A549 (cell line): ENCODE results near the gene VEZT. TPM values are rescaled to one million over a fixed set of nuclear protein-coding genes. Genes with fewer than 3 reads are reported as not detected.

ENCODE experiments used
- CHD4 ChIP-seq: fragments of 200-600 bp; sonication (generic); IDR thresholded peaks from 2 replicates; pipeline ENCODE4 v1.6.1; 2016; ENCODE audit warnings: antibody characterized with exemption, mild to moderate bottlenecking, borderline replicate concordance
- EHF ChIP-seq: fragments of 250-450 bp; sonication (Bioruptor Pico); IDR thresholded peaks from 2 replicates; pipeline ENCODE4 v1.5.0; 2020; ENCODE audit warnings: mild to moderate bottlenecking
- ESRRA ChIP-seq: fragments of 150-350 bp; IDR thresholded peaks from 2 replicates; pipeline ENCODE4 v1.6.1; 2014; ENCODE audit warnings: mild to moderate bottlenecking, low read length, borderline replicate concordance
- FOSB ChIP-seq: fragments of 250-450 bp; sonication (Bioruptor Pico); IDR thresholded peaks from 2 replicates; pipeline ENCODE4 v1.5.0; 2020; ENCODE audit warnings: mild to moderate bottlenecking, moderate library complexity
- FOSL2 ChIP-seq, 2 experiments: fragments of 450-650 bp in 1 of 2; fragments of >200 bp in 1 of 2; sonication (Bioruptor Twin) in 1 of 2; formaldehyde crosslinking; IDR thresholded peaks; 2 replicates each; pipeline versions ENCODE4 v1.5.0 to v1.6.1; 2016 to 2020; ENCODE audit warnings: mild to moderate bottlenecking in 1 of 2, moderate library complexity in 1 of 2
- GATA3 ChIP-seq: IDR thresholded peaks from 2 replicates; pipeline ENCODE4 v1.6.1; 2012; ENCODE audit warnings: borderline replicate concordance
- HOXA7 ChIP-seq: fragments of 250-450 bp; sonication (Bioruptor Pico); IDR thresholded peaks from 2 replicates; pipeline ENCODE4 v1.5.0; 2020; ENCODE audit warnings: mild to moderate bottlenecking, moderate library complexity
- HOXB5 ChIP-seq: fragments of 250-450 bp; sonication (Bioruptor Pico); IDR thresholded peaks from 2 replicates; pipeline ENCODE4 v1.5.0; 2020; ENCODE audit warnings: mild to moderate bottlenecking, moderate library complexity
- JUN ChIP-seq, 2 experiments: fragments of >200 bp; sonication (Bioruptor Twin); formaldehyde crosslinking; IDR thresholded peaks; 2 replicates in 1 of 2; 3 replicates in 1 of 2; pipeline ENCODE4 v1.6.1; 2016 to 2017
- KDM1A ChIP-seq: fragments of 200-600 bp; sonication (generic); IDR thresholded peaks from 2 replicates; pipeline ENCODE4 v1.6.1; 2016; ENCODE audit warnings: low read depth, mild to moderate bottlenecking
- MAFK ChIP-seq: fragments of 450-650 bp; IDR thresholded peaks from 2 replicates; pipeline ENCODE4 v1.6.1; 2014; ENCODE audit not compliant: partially characterized antibody
- MAZ ChIP-seq: fragments of 150-350 bp; IDR thresholded peaks from 2 replicates; pipeline ENCODE4 v1.6.1; 2014; ENCODE audit warnings: antibody characterized with exemption, low read depth, low read length, borderline replicate concordance
- NFE2L2 ChIP-seq: fragments of 150-350 bp; conservative IDR thresholded peaks from 2 replicates; pipeline ENCODE4 v1.6.1; 2014; ENCODE audit warnings: low read length
- POLR2A ChIP-seq: IDR thresholded peaks from 2 replicates; pipeline ENCODE4 v1.6.1; 2012; ENCODE audit warnings: mild to moderate bottlenecking, low read length
- RAD21 ChIP-seq, 2 experiments: fragments of >200 bp in 1 of 2; sonication (Bioruptor Twin) in 1 of 2; formaldehyde crosslinking in 1 of 2; IDR thresholded peaks in 1 of 2; conservative IDR thresholded peaks in 1 of 2; 2 replicates in 1 of 2; 3 replicates in 1 of 2; pipeline ENCODE4 v1.6.1; 2012 to 2018; ENCODE audit warnings: inconsistent platforms in 1 of 2
- RARB ChIP-seq: fragments of 250-450 bp; sonication (Bioruptor Pico); IDR thresholded peaks from 2 replicates; pipeline ENCODE4 v1.8.0; 2021; ENCODE audit warnings: mild to moderate bottlenecking, moderate library complexity
- SMC3 ChIP-seq: fragments of >200 bp; sonication (Bioruptor Twin); formaldehyde crosslinking; IDR thresholded peaks from 3 replicates; pipeline ENCODE4 v1.6.1; 2018; ENCODE audit warnings: inconsistent platforms
- TFCP2L1 ChIP-seq: fragments of 250-450 bp; sonication (Bioruptor Pico); IDR thresholded peaks from 2 replicates; pipeline ENCODE4 v1.5.0; 2021; ENCODE audit warnings: mild to moderate bottlenecking
- ZFP36 ChIP-seq: fragments of 450-650 bp; IDR thresholded peaks from 2 replicates; pipeline ENCODE4 v1.6.1; 2014; ENCODE audit warnings: borderline replicate concordance; ENCODE audit not compliant: partially characterized antibody
- ZNF302 ChIP-seq: fragments of 250-450 bp; sonication (Bioruptor Pico); IDR thresholded peaks from 2 replicates; pipeline ENCODE4 v1.9.0; 2021; ENCODE audit warnings: inconsistent platforms, mild to moderate bottlenecking, moderate library complexity
- ZSCAN20 ChIP-seq: fragments of 250-450 bp; sonication (Bioruptor Pico); IDR thresholded peaks from 2 replicates; pipeline ENCODE4 v1.8.0; 2022; ENCODE audit warnings: mild to moderate bottlenecking, moderate library complexity
- polyA plus RNA-seq, 4 experiments: library from polyadenylated mRNA; depleted of rRNA in 3 of 4; stranded (reverse); fragments of >200 nt; fragmentation: RNase III in 1 of 4; extraction: RNeasy Plus Mini Kit Qiagen cat#74134 plus additional on column Dnase treatment in 1 of 4; gene quantifications; 2 replicates in 3 of 4; 3 replicates in 1 of 4; pipeline ENCODE4 v1.2.3, GENCODE V29; 2011 to 2017
- TF ChIP-seq, protein P1 (sequence below): fragments of 250-450 bp; sonication (Bioruptor Pico); IDR thresholded peaks from 2 replicates; pipeline ENCODE4 v1.5.0; 2020; ENCODE audit warnings: low read depth, mild to moderate bottlenecking, moderate library complexity
- TF ChIP-seq, protein P2 (sequence below): fragments of >200 bp; sonication (Bioruptor Twin); formaldehyde crosslinking; IDR thresholded peaks from 3 replicates; pipeline ENCODE4 v1.6.1; 2016
- TF ChIP-seq, protein P3 (sequence below): IDR thresholded peaks from 2 replicates; pipeline ENCODE4 v1.6.1; 2012
- TF ChIP-seq, protein P4 (sequence below): IDR thresholded peaks from 2 replicates; pipeline ENCODE4 v1.6.1; 2012
- TF ChIP-seq, protein P5 (sequence below): fragments of >200 bp; sonication (Bioruptor Twin); formaldehyde crosslinking; IDR thresholded peaks from 3 replicates; pipeline ENCODE4 v1.5.1; 2016

The VEZT gene
- polyA plus RNA-seq, 2 of the 4 experiments (the other 2 are of a cell fraction) = 87.1 to 259 TPM

DNA sequence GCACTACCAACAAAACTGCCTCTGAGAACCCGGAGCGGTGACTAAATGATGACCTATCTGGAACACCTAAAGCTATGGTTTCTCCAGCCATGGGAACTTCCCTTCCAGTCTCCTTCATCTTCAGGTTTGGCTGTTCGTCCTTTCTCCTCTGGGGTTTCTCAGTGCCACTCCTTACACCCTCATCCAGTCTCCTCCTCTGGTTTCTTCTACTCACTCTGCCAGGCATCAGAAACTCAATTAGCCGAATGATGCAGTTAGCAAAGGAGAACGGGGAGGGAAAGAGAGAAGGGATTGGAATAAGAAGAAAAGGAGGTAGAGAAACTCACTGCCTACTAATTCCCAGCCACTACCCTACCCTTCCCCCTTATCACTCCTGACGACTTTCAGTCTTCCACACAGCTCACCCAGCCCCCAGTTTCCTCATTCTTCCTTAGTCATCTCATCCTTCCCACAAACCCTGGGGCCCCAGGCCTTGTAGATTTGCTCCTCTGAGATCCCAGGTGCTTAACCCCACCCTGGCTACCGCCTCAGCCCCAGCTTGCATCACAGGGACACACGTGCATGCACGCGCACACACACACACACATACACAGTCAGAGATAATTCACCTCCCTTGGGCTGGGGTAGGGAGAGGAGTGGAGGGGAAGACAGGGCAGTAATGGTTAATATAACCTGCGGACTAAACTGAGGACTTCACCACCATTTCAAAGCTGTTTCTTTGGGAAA lies 13.3 kb upstream of the VEZT start (continued):
- TF ChIP-seq, protein P1, sequence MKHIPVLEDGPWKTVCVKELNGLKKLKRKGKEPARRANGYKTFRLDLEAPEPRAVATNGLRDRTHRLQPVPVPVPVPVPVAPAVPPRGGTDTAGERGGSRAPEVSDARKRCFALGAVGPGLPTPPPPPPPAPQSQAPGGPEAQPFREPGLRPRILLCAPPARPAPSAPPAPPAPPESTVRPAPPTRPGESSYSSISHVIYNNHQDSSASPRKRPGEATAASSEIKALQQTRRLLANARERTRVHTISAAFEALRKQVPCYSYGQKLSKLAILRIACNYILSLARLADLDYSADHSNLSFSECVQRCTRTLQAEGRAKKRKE = peak; percentile 93
- TF ChIP-seq EHF (CRISPR knock-in tag) = peak; percentile 89
- TF ChIP-seq SMC3 = peak; percentile 45; the same call in 2 of the 3 replicates
- TF ChIP-seq HOXB5 (CRISPR knock-in tag) = peak; percentile 65; the same call in 1 of the 2 replicates
- no peak for TF ChIP-seq ZFP36
- TF ChIP-seq, protein P2, sequence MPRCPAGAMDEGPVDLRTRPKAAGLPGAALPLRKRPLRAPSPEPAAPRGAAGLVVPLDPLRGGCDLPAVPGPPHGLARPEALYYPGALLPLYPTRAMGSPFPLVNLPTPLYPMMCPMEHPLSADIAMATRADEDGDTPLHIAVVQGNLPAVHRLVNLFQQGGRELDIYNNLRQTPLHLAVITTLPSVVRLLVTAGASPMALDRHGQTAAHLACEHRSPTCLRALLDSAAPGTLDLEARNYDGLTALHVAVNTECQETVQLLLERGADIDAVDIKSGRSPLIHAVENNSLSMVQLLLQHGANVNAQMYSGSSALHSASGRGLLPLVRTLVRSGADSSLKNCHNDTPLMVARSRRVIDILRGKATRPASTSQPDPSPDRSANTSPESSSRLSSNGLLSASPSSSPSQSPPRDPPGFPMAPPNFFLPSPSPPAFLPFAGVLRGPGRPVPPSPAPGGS = peak; percentile 90
- TF ChIP-seq TFCP2L1 = peak; percentile 10; the same call in 1 of the 2 replicates
- TF ChIP-seq ZSCAN20 = 0 out of 2 replicates have a peak, but pooled peaks have one; percentile 34
- TF ChIP-seq RARB (CRISPR knock-in tag) = peak; percentile 35; the same call in 1 of the 2 replicates
- TF ChIP-seq, protein P3, sequence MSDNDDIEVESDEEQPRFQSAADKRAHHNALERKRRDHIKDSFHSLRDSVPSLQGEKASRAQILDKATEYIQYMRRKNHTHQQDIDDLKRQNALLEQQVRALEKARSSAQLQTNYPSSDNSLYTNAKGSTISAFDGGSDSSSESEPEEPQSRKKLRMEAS = peak; percentile 97
- no peak for TF ChIP-seq CHD4
- peak; percentile 52 for TF ChIP-seq FOSL2 (IDR thresholded peaks at IDR 0.05)
- TF ChIP-seq FOSL2 (CRISPR knock-in tag; IDR thresholded peaks at IDR 0.05) = peak; percentile 89
- TF ChIP-seq NFE2L2 = peak; percentile 60
- TF ChIP-seq ZNF302 (CRISPR knock-in tag) = peak; percentile 37; the same call in 1 of the 2 replicates
- TF ChIP-seq MAZ = no peak
- TF ChIP-seq ESRRA = no peak
- peak; percentile 91 for TF ChIP-seq GATA3
- TF ChIP-seq RAD21 (conservative IDR thresholded peaks at IDR 0.05 in 1 of 2, IDR thresholded peaks at IDR 0.05 in 1 of 2) = peak; percentile 41 to 59
- TF ChIP-seq, protein P4, sequence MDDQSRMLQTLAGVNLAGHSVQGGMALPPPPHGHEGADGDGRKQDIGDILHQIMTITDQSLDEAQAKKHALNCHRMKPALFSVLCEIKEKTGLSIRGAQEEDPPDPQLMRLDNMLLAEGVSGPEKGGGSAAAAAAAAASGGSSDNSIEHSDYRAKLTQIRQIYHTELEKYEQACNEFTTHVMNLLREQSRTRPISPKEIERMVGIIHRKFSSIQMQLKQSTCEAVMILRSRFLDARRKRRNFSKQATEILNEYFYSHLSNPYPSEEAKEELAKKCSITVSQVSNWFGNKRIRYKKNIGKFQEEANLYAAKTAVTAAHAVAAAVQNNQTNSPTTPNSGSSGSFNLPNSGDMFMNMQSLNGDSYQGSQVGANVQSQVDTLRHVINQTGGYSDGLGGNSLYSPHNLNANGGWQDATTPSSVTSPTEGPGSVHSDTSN = no peak
- TF ChIP-seq FOSB (CRISPR knock-in tag) = peak; percentile 35; the same call in 1 of the 2 replicates
- TF ChIP-seq, protein P5, sequence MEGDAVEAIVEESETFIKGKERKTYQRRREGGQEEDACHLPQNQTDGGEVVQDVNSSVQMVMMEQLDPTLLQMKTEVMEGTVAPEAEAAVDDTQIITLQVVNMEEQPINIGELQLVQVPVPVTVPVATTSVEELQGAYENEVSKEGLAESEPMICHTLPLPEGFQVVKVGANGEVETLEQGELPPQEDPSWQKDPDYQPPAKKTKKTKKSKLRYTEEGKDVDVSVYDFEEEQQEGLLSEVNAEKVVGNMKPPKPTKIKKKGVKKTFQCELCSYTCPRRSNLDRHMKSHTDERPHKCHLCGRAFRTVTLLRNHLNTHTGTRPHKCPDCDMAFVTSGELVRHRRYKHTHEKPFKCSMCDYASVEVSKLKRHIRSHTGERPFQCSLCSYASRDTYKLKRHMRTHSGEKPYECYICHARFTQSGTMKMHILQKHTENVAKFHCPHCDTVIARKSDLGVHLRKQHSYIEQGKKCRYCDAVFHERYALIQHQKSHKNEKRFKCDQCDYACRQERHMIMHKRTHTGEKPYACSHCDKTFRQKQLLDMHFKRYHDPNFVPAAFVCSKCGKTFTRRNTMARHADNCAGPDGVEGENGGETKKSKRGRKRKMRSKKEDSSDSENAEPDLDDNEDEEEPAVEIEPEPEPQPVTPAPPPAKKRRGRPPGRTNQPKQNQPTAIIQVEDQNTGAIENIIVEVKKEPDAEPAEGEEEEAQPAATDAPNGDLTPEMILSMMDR = no peak
- no peak for TF ChIP-seq POLR2A
- no peak for TF ChIP-seq KDM1A
- TF ChIP-seq JUN (IDR thresholded peaks at IDR 0.05) = peak; percentile 94 to 97; a peak in 4 of 5 replicates
- peak; percentile 76 for TF ChIP-seq MAFK
- TF ChIP-seq HOXA7 = no peak
- TF ChIP-seq, all 56 proteins: peak for 31
